ENCODE results near the gene SHROOM1. TPM values are rescaled to one million over a fixed set of nuclear protein-coding genes. Genes with fewer than 3 reads are reported as not detected.

SHROOM1 gene
- total RNA-seq, 1 experiment from 2014 or later: 23.3 TPM

GRCh38 chr5:132825834-132826391 is 4.5 kb downstream of the SHROOM1 start:
- no peaks in the 10 kb centered on the region for H3K27me3 ChIP-seq (ENCODE audit: insufficient read depth, low read depth)
- TF ChIP-seq EZH2 (IDR thresholded peaks at IDR 0.05; ENCODE audit: low read depth) (no peak), CTCF (conservative IDR thresholded peaks at IDR 0.05) (no peak)
- H2AFZ ChIP-seq: no peak overlapping the region
- H3K27ac ChIP-seq: no peak overlapping the region
- H3K36me3 ChIP-seq (ENCODE audit: low read depth): no peaks in the 10 kb centered on the region
- POLR2A ChIA-PET (ENCODE audit: unreplicated experiment): interaction anchor here (0.5 kb wide), 1 partner anchor 109 kb away, joined by 5 read pairs; no protein-coding TSS in a partner anchor
- no peaks in the 10 kb centered on the region for H3K9me3 ChIP-seq (ENCODE audit: insufficient read depth, low read depth)
- no peaks in the 10 kb centered on the region; the same call in 1 of the 2 replicates for H4K20me1 ChIP-seq (ENCODE audit: insufficient read depth)
- H3K9me2 ChIP-seq (ENCODE audit: insufficient read depth): no peaks in the 10 kb centered on the region
- 0 out of 2 replicates have a peak, but pooled peaks cover 4% of the 10 kb centered on the region for H3F3A ChIP-seq (ENCODE audit: insufficient read depth, low read depth)
- H3K4me3 ChIP-seq: no peak overlapping the region
- H3K4me1 ChIP-seq (replicated peaks; ENCODE audit: insufficient read depth): peaks cover 10% of the 10 kb centered on the region; the same call in 1 of the 2 replicates
- peaks cover 17% of the 10 kb centered on the region for H3K79me2 ChIP-seq (ENCODE audit: low read depth)
- no peak overlapping the region for H3K4me2 ChIP-seq
- BruUV-seq (replicated peaks): no TSS peak
- CTCF ChIA-PET: no interaction called here
- DNase-seq: no peak
- intact Hi-C loops (cut with micrococcal nuclease; ENCODE audit: unreplicated experiment): no loop called here

- Histone ChIP-seq H3K36me3 (ENCODE audit: low read depth) (no peaks in the 10 kb centered on the region), H3K4me3 (no peak overlapping the region), H3K9me2 (ENCODE audit: insufficient read depth) (no peaks in the 10 kb centered on the region), H3K4me1 (replicated peaks; ENCODE audit: insufficient read depth) (peaks cover 8% of the 10 kb centered on the region; the same call in 1 of the 2 replicates), H3K79me2 (ENCODE audit: low read depth) (peaks cover 17% of the 10 kb centered on the region), H2AFZ (no peak overlapping the region), H3K4me2 (no peak overlapping the region), H3F3A (ENCODE audit: insufficient read depth, low read depth) (0 out of 2 replicates have a peak, but pooled peaks cover 7% of the 10 kb centered on the region), H3K27ac (no peak overlapping the region), H3K27me3 (ENCODE audit: insufficient read depth, low read depth) (no peaks in the 10 kb centered on the region), H3K9me3 (ENCODE audit: insufficient read depth, low read depth) (no peaks in the 10 kb centered on the region), H4K20me1 (ENCODE audit: insufficient read depth) (no peaks in the 10 kb centered on the region; the same call in 1 of the 2 replicates)
- no peak for DNase-seq
- intact Hi-C loops (cut with micrococcal nuclease; ENCODE audit: unreplicated experiment): no loop called here
- CTCF ChIA-PET: no interaction called here
- no TSS peak for BruUV-seq (replicated peaks)
- POLR2A ChIA-PET (ENCODE audit: unreplicated experiment): no interaction called here
- no peak for TF ChIP-seq CTCF (conservative IDR thresholded peaks at IDR 0.05)
- TF ChIP-seq EZH2 (IDR thresholded peaks at IDR 0.05; ENCODE audit: low read depth): no peak
These were observed 5.2 kb downstream of the SHROOM1 start for GRCh38 chr5:132825033-132825833.

- Histone ChIP-seq H3K4me1 (replicated peaks; ENCODE audit: insufficient read depth) (peaks cover 7% of the 10 kb centered on the region; the same call in 1 of the 2 replicates), H3K79me2 (ENCODE audit: low read depth) (peaks cover 13% of the 10 kb centered on the region), H4K20me1 (ENCODE audit: insufficient read depth) (no peaks in the 10 kb centered on the region; the same call in 1 of the 2 replicates), H3K4me2 (no peak overlapping the region), H3K27ac (no peak overlapping the region), H3K9me2 (ENCODE audit: insufficient read depth) (no peaks in the 10 kb centered on the region), H2AFZ (no peak overlapping the region), H3K4me3 (no peak overlapping the region), H3K27me3 (ENCODE audit: insufficient read depth, low read depth) (no peaks in the 10 kb centered on the region), H3K36me3 (ENCODE audit: low read depth) (no peaks in the 10 kb centered on the region), H3K9me3 (ENCODE audit: insufficient read depth, low read depth) (no peaks in the 10 kb centered on the region), H3F3A (ENCODE audit: insufficient read depth, low read depth) (0 out of 2 replicates have a peak, but pooled peaks cover 7% of the 10 kb centered on the region)
- DNase-seq: no peak
- CTCF ChIA-PET: no interaction called here
- TF ChIP-seq CTCF (conservative IDR thresholded peaks at IDR 0.05): no peak
- TF ChIP-seq EZH2 (IDR thresholded peaks at IDR 0.05; ENCODE audit: low read depth): no peak
- POLR2A ChIA-PET (ENCODE audit: unreplicated experiment): no interaction called here
- intact Hi-C loops (cut with micrococcal nuclease; ENCODE audit: unreplicated experiment): no loop called here
- BruUV-seq (replicated peaks): no TSS peak
These were observed 6.0 kb downstream of the SHROOM1 start for GRCh38 chr5:132824426-132824825.
